NOMO-1 (cell line): ENCODE data around the gene ASPSCR1.

ENCODE experiments used
- DNase-seq, 2 experiments: peaks; one replicate each; lab custom pipeline; 2025; ENCODE audit not compliant: unreplicated experiment in 2 of 2; lab: John Stamatoyannopoulos, UW

Gene ASPSCR1

DNA sequence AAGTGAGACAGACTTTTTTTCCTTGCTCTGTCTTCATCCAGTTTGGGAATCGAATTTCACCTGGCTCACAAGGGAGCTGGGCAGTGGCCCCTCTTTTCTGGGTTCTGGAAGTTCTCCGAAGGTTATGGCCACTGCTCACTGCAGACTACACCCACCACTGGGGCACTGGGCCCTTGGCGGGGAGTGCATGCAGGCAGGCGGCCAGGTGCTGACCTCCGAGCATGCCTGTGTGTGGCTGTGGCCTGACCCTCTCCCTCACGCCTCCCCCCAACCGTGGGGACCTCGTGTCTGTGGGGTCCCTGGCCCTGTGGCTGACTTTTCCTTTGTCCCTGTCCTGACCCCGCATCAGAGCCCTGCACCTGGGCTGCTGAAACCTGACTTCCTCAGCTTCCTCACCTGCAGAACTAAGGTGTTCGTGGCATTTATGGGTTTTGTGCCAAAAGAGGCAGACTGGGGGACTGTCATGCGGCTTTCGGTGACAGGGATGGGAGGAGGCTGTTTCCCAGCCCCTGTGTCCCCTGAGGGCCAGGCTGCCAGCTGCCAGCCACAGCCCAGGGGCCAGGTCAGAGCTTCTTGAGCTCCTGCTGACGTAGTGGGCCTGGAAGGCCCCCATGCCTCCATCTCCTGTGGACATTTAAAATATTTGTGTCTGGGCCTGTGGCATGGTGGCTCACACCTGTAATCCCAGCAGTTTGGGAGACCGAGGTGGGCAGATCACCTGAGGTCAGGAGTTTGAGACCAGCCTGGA lies 21.4 kb downstream of the ASPSCR1 start:
- no peak for DNase-seq

DNA sequence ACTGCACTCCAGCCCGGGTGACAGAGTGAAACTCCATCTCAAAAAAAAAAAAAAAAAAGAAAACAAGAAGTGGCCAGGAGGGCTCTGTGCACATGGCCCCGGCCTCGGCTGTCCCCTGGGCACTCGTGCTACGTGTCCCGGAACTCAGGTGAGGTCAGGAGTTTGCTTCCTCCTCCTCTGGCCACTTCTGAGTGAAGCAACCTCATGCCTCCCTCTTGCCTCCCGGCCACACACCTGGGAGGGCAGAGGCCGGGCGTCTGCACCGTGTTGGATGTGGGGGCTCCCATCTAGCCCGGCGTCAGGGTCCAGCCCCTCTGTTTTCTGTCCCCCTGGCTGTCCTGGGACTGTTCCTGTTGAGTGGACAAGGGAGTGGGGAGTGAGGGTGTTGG lies 22.2 kb downstream of the ASPSCR1 start:
- no peak for DNase-seq

DNA sequence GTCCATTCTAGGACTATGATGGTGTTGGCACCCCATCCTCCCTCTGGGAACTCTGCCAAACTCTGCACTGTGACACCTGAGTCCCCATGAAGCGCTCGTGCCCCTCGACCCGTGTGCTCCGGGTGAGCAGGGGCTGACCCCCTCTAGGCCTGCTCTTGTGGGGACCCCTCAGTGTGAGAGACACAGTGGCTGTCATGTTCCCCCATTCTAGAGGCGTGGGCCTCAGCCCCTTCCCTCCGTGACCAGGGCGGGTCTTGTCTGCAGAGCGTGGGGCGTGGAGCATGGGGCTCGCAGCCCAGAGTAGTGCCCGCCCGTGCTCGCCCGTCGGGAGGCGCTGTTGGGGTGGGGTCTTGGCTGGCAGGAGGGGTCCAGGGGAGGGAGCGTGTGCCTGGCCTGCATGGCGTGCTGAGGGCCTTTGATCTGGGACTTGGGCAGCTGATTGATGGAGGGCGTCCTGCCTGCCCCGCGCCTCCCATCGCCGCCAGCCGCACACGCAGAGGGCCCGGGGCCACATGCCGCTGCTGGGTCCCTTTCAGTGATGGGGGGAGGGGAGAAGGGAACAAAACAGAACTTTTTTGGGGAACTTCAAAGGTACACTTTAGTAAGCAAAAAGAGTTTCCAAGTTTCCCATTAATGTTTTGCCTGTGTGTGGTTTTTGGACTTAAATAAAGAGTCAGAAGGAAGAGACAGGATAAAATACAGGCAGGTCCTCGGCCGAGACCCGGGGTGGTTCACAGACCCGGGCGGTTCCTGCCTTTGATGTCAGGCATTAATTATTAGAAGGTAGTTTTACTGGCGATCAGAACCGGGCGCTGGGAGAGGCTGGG lies 22.8 kb downstream of the ASPSCR1 start:
- DNase-seq: no peak

- no peak for DNase-seq
Measured at GRCh38 chr17:82000803-82001570, 23.6 kb downstream of the ASPSCR1 start.

DNA sequence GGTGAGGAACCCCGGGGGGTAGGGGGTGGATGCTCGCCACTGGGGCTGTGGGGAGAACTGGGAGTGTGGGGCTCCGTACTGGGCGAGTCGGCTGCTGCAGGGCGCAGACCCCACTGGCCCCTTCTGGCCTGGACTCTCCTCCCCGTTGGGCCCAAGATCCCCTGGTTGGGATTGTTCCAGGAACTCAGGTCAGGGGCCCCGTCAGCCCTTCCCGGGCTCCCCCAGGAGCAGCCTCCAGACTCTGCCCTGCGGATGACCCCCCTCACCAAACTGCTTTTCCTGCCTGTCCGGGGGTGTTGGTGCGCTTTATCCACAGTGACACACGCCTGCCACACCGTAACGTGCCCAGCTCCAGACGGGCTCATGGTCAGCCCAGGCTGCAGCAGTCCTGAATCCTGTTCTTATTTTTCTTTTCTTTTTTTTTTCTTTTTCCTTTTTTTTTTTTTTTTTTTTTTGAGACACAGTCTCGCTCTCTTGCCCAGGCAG lies 24.2 kb downstream of the ASPSCR1 start:
- DNase-seq: no peak

DNA sequence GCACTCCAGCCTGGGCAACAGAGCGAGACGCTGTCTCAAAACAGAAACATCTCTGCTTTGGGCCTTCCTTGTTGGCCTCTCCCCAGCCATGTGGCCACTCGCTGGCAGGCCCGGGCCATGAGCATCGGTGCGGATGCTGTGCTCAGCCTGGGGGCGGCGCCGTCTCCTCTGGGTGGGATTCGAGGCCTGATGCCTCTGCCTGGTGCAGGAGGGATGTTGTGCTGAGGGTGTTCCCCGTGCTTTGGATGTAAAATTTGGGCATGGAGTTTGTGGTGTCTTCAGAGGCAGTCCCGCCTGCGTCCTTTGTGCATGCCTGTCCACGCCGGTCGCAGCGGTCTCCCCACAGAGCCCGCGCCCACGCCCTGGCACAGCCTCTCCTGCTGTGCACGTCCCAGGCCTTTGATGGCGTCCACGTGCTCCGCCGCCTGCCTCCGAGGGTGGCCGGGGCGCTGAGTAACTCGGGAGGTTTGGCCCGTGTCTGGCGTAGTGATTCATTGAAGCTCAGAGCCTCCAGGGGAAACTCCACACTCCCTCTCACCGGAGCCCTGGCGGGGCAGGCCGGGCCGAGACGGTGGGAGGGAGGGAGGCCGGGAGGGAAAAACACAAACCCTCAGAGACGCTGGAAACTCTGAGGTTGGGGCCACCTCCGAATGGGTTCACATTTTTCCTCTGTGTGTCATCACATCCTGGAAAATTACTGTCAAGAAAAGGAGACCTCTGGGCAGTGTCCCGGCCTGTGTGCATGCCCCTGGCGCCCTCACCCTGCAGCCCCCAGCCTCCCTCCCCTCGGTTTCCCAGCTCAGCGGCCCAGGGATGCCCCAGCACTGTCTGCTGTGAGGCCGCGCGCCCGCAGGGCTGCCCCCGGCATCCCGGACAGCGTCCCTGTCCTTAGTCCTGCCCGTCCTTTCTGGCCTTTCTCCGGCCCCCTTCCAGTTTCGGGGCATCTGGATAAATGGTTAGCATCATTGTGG lies 26.3 kb downstream of the ASPSCR1 start:
- DNase-seq: no peak

GRCh38 chr17:82004517-82005455 lies 27.4 kb downstream of the ASPSCR1 start:
- no peak for DNase-seq

- DNase-seq: no peak
Measured at GRCh38 chr17:82005701-82006348, 28.4 kb downstream of the ASPSCR1 start.

- no peak for DNase-seq
Measured at GRCh38 chr17:82006468-82007227, 29.2 kb downstream of the ASPSCR1 start.

- no peak for DNase-seq
Measured at GRCh38 chr17:82007228-82007494, 29.7 kb downstream of the ASPSCR1 start.

GRCh38 chr17:82007495-82008257 lies 30.2 kb downstream of the ASPSCR1 start:
- DNase-seq: no peak

GRCh38 chr17:82008258-82008940 lies 31.0 kb downstream of the ASPSCR1 start:
- DNase-seq: no peak

DNA sequence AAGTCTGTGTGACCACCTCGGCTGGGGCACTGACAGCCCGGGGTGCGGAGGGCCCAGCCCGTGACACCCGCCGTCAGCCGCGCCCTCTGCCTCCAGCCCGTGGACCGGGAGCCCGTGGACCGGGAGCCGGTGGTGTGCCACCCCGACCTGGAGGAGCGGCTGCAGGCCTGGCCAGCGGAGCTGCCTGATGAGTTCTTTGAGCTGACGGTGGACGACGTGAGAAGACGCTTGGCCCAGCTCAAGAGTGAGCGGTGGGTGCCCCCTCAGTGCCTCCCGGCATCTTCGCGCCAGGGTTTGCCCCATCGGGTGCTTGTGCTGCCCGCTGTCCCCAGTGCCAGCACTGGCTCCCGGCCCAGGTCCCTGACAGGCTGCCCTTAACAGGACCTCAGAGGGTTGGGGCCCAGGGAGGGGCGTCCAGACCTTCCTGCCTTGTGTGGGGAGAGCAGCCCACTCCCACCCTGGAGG lies 31.5 kb downstream of the ASPSCR1 start:
- DNase-seq: no peak

- DNase-seq: no peak
Measured at GRCh38 chr17:82009413-82009812, 32.0 kb downstream of the ASPSCR1 start.

DNA sequence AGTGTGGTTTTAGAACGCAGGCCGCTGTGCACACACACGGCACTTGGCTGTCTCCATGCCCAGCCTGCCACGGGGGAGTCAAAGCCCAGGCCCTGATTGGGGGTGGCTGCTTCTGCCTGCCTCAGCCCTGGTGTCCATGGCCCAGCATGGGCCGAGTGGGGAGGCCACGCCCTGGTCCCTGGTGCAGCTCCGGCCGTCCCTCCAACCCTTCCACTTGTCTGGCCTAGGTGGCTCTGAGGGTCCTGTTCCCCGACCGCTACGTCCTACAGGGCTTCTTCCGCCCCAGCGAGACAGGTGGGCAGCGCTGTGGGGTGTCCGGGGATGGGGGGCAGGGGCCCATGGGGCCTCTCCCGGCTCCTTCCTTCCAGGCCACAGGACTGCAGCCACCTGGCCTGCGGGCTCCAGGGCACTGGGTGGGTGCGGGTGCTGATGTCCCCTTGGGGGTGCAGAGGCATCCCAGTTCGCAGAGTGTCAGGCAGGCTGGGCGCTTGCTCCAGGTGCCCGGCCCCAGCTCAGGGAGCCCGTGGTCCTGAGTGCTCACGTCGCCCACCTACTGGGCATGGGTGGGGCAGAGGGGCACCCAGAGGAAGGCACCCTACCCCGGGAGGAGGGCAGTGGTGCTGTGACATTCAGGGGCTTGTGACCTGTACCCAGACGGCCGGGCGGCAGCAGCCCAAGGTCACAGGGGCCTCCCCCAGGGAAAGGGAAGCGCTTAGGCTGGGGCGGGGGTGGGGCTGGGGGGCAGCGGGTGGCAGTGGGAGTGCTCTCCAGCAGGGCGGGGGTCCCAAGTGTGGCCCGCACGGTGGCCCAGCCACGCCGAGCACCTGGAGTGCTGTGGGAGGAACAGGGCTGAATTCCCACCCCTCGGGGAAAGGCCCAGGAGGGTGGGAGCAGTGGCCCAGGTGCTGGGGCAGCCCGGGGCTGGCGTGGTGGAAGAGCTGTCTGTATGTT lies 33.4 kb downstream of the ASPSCR1 start:
- DNase-seq: no peak
